Mammary epithelial cell (primary cell): Measurements from ENCODE around the gene CNTNAP4.

Experiments
- EZH2 ChIP-seq: IDR thresholded peaks from 2 replicates; pipeline ENCODE4 v1.6.1; 2012; ENCODE audit warnings: low read length, inconsistent platforms, borderline replicate concordance
- TF ChIP-seq, protein P1 (sequence below), 2 donors: IDR thresholded peaks in 1 of 2; conservative IDR thresholded peaks in 1 of 2; 2 replicates each; pipeline ENCODE4 v1.5.1; 2011 to 2012; ENCODE audit warnings: inconsistent platforms in 2 of 2, low read length in 2 of 2, mild to moderate bottlenecking in 2 of 2, control low read depth in 1 of 2, low read depth in 1 of 2; ENCODE audit not compliant: insufficient read depth in 1 of 2; ENCODE audit errors: extremely low read depth in 1 of 2

DNA sequence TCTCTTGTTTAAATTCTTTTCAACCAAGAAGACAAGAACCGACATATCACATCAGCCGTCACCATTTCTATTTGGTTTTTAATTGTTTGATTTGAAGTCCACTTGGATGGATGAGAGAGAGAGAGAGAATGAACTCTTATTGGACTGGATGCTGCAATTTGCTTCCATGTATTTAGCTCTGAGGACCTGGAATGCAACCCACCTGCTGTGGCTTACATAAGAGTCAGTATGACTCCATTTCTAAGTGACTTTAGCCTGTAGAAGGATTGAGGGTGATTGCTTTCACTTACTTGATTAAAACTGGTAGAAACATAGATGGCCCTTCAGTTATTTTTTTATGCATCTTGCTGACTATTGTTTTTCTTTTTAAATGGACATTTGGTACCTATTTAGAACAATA is 296.1 kb downstream of the CNTNAP4 start:
- TF ChIP-seq, protein P1, sequence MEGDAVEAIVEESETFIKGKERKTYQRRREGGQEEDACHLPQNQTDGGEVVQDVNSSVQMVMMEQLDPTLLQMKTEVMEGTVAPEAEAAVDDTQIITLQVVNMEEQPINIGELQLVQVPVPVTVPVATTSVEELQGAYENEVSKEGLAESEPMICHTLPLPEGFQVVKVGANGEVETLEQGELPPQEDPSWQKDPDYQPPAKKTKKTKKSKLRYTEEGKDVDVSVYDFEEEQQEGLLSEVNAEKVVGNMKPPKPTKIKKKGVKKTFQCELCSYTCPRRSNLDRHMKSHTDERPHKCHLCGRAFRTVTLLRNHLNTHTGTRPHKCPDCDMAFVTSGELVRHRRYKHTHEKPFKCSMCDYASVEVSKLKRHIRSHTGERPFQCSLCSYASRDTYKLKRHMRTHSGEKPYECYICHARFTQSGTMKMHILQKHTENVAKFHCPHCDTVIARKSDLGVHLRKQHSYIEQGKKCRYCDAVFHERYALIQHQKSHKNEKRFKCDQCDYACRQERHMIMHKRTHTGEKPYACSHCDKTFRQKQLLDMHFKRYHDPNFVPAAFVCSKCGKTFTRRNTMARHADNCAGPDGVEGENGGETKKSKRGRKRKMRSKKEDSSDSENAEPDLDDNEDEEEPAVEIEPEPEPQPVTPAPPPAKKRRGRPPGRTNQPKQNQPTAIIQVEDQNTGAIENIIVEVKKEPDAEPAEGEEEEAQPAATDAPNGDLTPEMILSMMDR (conservative IDR thresholded peaks at IDR 0.05 in 1 of 2, IDR thresholded peaks at IDR 0.05 in 1 of 2; ENCODE audit: extremely low read depth in 1 of 2, insufficient read depth in 1 of 2, low read depth in 1 of 2, low read length in 2 of 2): no peak
- TF ChIP-seq EZH2: no peak
